WTC11 (cell line): ENCODE measurements around the gene CCDC154. TPM values are rescaled to one million over a fixed set of nuclear protein-coding genes. Genes with fewer than 3 reads are reported as not detected.

Source experiments
- GABPB1 ChIP-seq: sonication (generic); formaldehyde crosslinking; IDR thresholded peaks from 2 replicates; pipeline ENCODE4 v1.8.1; 2023; ENCODE audit warnings: mild to moderate bottlenecking, missing genetic modification reagents
- GRHL2 ChIP-seq: fragments of 250-450 bp; sonication (Bioruptor Pico); IDR thresholded peaks from 2 replicates; pipeline ENCODE4 v1.8.0; 2022; ENCODE audit warnings: mild to moderate bottlenecking, moderate library complexity; ENCODE audit not compliant: insufficient replicate concordance, severe bottlenecking
- GTF2I ChIP-seq: fragments of 250-450 bp; sonication (Bioruptor Pico); conservative IDR thresholded peaks from 2 replicates; pipeline ENCODE4 v1.4.0; 2021; ENCODE audit warnings: mild to moderate bottlenecking
- HMGXB4 ChIP-seq: sonication (generic); formaldehyde crosslinking; IDR thresholded peaks from 2 replicates; pipeline ENCODE4 v1.8.1; 2023; ENCODE audit warnings: mild to moderate bottlenecking, moderate library complexity, missing genetic modification reagents
- IRF2 ChIP-seq: sonication (generic); formaldehyde crosslinking; IDR thresholded peaks from 2 replicates; pipeline ENCODE4 v1.8.0; 2022; ENCODE audit warnings: low read depth, missing genetic modification reagents, borderline replicate concordance
- KAT7 ChIP-seq: sonication (generic); formaldehyde crosslinking; IDR thresholded peaks from 2 replicates; pipeline ENCODE4 v1.8.1; 2023; ENCODE audit warnings: missing genetic modification reagents, mild to moderate bottlenecking, borderline replicate concordance
- MXD4 ChIP-seq: fragments of 250-450 bp; sonication (Bioruptor Pico); IDR thresholded peaks from 2 replicates; pipeline ENCODE4 v1.8.0; 2021; ENCODE audit warnings: mild to moderate bottlenecking, moderate library complexity, borderline replicate concordance
- NFE2L1 ChIP-seq: sonication (generic); formaldehyde crosslinking; IDR thresholded peaks from 2 replicates; pipeline ENCODE4 v1.8.1; 2023; ENCODE audit warnings: missing genetic modification reagents
- NFYB ChIP-seq: sonication (generic); formaldehyde crosslinking; conservative IDR thresholded peaks from 2 replicates; pipeline ENCODE4 v1.8.0; 2022; ENCODE audit warnings: low read depth, missing genetic modification reagents
- PRRX2 ChIP-seq: fragments of 250-450 bp; sonication (Bioruptor Pico); IDR thresholded peaks from 2 replicates; pipeline ENCODE4 v1.8.0; 2021; ENCODE audit warnings: mild to moderate bottlenecking
- TCF7 ChIP-seq: sonication (generic); formaldehyde crosslinking; IDR thresholded peaks from 2 replicates; pipeline ENCODE4 v1.8.0; 2022; ENCODE audit warnings: mild to moderate bottlenecking, low read depth, missing genetic modification reagents, moderate library complexity
- TEAD1 ChIP-seq: sonication (generic); formaldehyde crosslinking; IDR thresholded peaks from 2 replicates; pipeline ENCODE4 v1.8.0; 2022; ENCODE audit warnings: mild to moderate bottlenecking, missing genetic modification reagents
- ZBTB43 ChIP-seq: sonication (generic); formaldehyde crosslinking; IDR thresholded peaks from 2 replicates; pipeline ENCODE4 v1.8.1; 2023; ENCODE audit warnings: mild to moderate bottlenecking, missing genetic modification reagents
- ZMAT4 ChIP-seq: fragments of 250-450 bp; sonication (Bioruptor Pico); IDR thresholded peaks from 2 replicates; pipeline ENCODE4 v1.9.0; 2021; ENCODE audit warnings: mild to moderate bottlenecking
- ZNF138 ChIP-seq: sonication (generic); formaldehyde crosslinking; conservative IDR thresholded peaks from 2 replicates; pipeline ENCODE4 v1.8.1; 2022; ENCODE audit warnings: mild to moderate bottlenecking, moderate library complexity, missing genetic modification reagents
- ZNF232 ChIP-seq: sonication (generic); formaldehyde crosslinking; IDR thresholded peaks from 2 replicates; pipeline ENCODE4 v1.8.0; 2022; ENCODE audit warnings: mild to moderate bottlenecking, missing genetic modification reagents
- ZNF396 ChIP-seq: fragments of 250-450 bp; sonication (Bioruptor Pico); IDR thresholded peaks from 2 replicates; pipeline ENCODE4 v1.8.0; 2021; ENCODE audit warnings: mild to moderate bottlenecking, moderate library complexity, borderline replicate concordance
- ZNF532 ChIP-seq: fragments of 250-450 bp; sonication (Bioruptor Pico); IDR thresholded peaks from 2 replicates; pipeline ENCODE4 v1.9.0; 2021; ENCODE audit warnings: mild to moderate bottlenecking, borderline replicate concordance
- total RNA-seq: library from RNA; stranded (reverse); gene quantifications from 3 replicates; pipeline ENCODE4 v1.2.3, GENCODE V29; 2021
- TF ChIP-seq, protein P1 (sequence below): sonication (generic); formaldehyde crosslinking; conservative IDR thresholded peaks from 2 replicates; pipeline ENCODE4 v1.8.1; 2023; ENCODE audit warnings: mild to moderate bottlenecking, low read depth, missing genetic modification reagents, moderate library complexity
- TF ChIP-seq, protein P2 (sequence below): sonication (generic); formaldehyde crosslinking; IDR thresholded peaks from 2 replicates; pipeline ENCODE4 v1.8.1; 2023; ENCODE audit warnings: mild to moderate bottlenecking, missing genetic modification reagents, moderate library complexity
- TF ChIP-seq, protein P3 (sequence below): sonication (generic); formaldehyde crosslinking; IDR thresholded peaks from 2 replicates; pipeline ENCODE4 v1.8.0; 2022; ENCODE audit warnings: missing genetic modification reagents
- TF ChIP-seq, protein P4 (sequence below): sonication (generic); formaldehyde crosslinking; conservative IDR thresholded peaks from 2 replicates; pipeline ENCODE4 v1.8.1; 2022; ENCODE audit warnings: mild to moderate bottlenecking, missing genetic modification reagents

The CCDC154 gene
- total RNA-seq, 1 experiment from 2014 or later: 0.46 TPM

- TF ChIP-seq ZNF532 (CRISPR knock-in tag) (no peak), GTF2I (CRISPR knock-in tag) (no peak), GABPB1 (CRISPR knock-in tag) (peak; percentile 81), ZBTB43 (CRISPR knock-in tag) (peak; percentile 86; the same call in 1 of the 2 replicates), ZMAT4 (no peak), PRRX2 (CRISPR knock-in tag) (no peak), ZNF396 (CRISPR knock-in tag) (no peak), KAT7 (CRISPR knock-in tag) (peak; percentile 94), NFYB (CRISPR knock-in tag) (peak; percentile 48), ZNF232 (CRISPR knock-in tag) (peak; percentile 74; the same call in 1 of the 2 replicates), IRF2 (0 out of 2 replicates have a peak, but pooled peaks have one; percentile 27), HMGXB4 (peak; percentile 50), GRHL2 (CRISPR knock-in tag) (no peak), TCF7 (CRISPR knock-in tag) (peak; percentile 95), MXD4 (CRISPR knock-in tag) (no peak), TEAD1 (peak; percentile 94), NFE2L1 (CRISPR knock-in tag) (peak; percentile 74; the same call in 1 of the 2 replicates), ZNF138 (CRISPR knock-in tag) (no peak)
- TF ChIP-seq, protein P1, sequence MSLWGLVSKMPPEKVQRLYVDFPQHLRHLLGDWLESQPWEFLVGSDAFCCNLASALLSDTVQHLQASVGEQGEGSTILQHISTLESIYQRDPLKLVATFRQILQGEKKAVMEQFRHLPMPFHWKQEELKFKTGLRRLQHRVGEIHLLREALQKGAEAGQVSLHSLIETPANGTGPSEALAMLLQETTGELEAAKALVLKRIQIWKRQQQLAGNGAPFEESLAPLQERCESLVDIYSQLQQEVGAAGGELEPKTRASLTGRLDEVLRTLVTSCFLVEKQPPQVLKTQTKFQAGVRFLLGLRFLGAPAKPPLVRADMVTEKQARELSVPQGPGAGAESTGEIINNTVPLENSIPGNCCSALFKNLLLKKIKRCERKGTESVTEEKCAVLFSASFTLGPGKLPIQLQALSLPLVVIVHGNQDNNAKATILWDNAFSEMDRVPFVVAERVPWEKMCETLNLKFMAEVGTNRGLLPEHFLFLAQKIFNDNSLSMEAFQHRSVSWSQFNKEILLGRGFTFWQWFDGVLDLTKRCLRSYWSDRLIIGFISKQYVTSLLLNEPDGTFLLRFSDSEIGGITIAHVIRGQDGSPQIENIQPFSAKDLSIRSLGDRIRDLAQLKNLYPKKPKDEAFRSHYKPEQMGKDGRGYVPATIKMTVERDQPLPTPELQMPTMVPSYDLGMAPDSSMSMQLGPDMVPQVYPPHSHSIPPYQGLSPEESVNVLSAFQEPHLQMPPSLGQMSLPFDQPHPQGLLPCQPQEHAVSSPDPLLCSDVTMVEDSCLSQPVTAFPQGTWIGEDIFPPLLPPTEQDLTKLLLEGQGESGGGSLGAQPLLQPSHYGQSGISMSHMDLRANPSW: no peak
- TF ChIP-seq, protein P2, sequence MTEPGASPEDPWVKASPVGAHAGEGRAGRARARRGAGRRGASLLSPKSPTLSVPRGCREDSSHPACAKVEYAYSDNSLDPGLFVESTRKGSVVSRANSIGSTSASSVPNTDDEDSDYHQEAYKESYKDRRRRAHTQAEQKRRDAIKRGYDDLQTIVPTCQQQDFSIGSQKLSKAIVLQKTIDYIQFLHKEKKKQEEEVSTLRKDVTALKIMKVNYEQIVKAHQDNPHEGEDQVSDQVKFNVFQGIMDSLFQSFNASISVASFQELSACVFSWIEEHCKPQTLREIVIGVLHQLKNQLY: 0 out of 2 replicates have a peak, but pooled peaks have one; percentile 31
- TF ChIP-seq, protein P3, sequence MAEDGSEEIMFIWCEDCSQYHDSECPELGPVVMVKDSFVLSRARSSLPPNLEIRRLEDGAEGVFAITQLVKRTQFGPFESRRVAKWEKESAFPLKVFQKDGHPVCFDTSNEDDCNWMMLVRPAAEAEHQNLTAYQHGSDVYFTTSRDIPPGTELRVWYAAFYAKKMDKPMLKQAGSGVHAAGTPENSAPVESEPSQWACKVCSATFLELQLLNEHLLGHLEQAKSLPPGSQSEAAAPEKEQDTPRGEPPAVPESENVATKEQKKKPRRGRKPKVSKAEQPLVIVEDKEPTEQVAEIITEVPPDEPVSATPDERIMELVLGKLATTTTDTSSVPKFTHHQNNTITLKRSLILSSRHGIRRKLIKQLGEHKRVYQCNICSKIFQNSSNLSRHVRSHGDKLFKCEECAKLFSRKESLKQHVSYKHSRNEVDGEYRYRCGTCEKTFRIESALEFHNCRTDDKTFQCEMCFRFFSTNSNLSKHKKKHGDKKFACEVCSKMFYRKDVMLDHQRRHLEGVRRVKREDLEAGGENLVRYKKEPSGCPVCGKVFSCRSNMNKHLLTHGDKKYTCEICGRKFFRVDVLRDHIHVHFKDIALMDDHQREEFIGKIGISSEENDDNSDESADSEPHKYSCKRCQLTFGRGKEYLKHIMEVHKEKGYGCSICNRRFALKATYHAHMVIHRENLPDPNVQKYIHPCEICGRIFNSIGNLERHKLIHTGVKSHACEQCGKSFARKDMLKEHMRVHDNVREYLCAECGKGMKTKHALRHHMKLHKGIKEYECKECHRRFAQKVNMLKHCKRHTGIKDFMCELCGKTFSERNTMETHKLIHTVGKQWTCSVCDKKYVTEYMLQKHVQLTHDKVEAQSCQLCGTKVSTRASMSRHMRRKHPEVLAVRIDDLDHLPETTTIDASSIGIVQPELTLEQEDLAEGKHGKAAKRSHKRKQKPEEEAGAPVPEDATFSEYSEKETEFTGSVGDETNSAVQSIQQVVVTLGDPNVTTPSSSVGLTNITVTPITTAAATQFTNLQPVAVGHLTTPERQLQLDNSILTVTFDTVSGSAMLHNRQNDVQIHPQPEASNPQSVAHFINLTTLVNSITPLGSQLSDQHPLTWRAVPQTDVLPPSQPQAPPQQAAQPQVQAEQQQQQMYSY (CRISPR knock-in tag): peak; percentile 59
- TF ChIP-seq, protein P4, sequence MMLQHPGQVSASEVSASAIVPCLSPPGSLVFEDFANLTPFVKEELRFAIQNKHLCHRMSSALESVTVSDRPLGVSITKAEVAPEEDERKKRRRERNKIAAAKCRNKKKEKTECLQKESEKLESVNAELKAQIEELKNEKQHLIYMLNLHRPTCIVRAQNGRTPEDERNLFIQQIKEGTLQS (CRISPR knock-in tag): peak; percentile 88
These were observed 30.6 kb upstream of the CCDC154 start, which contains the start of gene CLCN7 (continued) for GRCh38 chr16:1474796-1475551.
